HG03135 (cell line): ENCODE results near the gene OR2C3.
"Not testable (repeated sequence)": the region's sequence is repeated elsewhere in the genome, so short reads cannot be mapped to it uniquely, and the experiment has no call there.

Experiments
- ATAC-seq: cut with Tn5 transposase; IDR thresholded peaks from one replicate; pipeline ENCODE4 v1.9.1; 2021; ENCODE audit warnings: mild to moderate bottlenecking, moderate library complexity; ENCODE audit not compliant: unreplicated experiment

Gene OR2C3

DNA sequence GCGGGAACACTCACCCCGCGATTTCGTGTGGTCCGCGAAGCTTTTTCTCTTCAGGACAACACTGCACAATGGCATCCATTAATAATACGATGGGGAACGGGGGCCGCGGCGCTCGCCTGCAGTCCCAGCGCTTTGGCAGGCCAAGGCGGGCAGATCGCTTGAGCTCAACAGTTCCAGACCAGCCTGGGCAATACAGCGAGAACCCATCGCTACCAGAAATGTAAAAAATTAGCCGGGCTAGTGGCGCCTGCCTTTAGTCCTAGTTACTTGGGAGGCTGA is 17.7 kb downstream of the OR2C3 start:
- ATAC-seq = no peak

DNA sequence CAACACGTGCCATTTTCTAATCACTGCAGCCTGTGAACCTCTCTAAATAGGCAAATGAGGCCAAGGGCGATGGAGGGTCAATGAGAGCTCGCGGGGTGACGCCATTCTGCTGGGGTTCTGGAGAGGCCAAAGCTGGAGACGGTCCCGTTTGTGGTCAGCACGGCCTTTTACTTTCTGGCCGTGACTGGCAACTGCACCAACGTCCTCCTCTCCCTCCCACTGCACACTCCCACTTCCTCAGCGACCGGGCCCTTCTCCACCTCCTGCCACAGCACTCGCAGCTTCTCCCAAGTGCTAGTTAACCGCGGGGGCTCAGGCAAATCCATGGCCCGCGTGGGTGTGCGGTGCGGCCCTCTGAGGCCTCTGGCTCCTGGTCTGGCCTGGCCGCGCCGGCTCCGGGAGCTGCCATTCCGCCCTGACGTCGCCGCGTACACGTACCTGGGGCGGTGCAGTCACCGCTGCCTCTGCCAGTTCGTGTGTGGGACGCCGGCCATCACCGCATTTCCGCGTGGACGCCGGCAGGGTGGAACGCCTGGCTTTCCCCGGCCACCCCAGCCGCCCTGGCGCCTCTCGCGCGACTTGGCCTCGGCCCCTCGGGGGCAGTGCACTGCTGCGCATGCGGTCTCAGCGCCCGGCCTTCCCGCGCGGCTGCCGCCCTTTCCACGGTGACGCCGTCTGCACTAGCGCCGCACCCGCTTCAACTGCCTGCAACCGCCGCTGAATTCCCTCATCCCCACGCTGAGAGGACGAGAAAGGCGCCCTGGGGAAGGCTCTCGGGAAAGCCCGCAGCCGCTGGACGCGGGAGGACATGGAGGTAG is 18.2 kb downstream of the OR2C3 start:
- no peak for ATAC-seq

DNA sequence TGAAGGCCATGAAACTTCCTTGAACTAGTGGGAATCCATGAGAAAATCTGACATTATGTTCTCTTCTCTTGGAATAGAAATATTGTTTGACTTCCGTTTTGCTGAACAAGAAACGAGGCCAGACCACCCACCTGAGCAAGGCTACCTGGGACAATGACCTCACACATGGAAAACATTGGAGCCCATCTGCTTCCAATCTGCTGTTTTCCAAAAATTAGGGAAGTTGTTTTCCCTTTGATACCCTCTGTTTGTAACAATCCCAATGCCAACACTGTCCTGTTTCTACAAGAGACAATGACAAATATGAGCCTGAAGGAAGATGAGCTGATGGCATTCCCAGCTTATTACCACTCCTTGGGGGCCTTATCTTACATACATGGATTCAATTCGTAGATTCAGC is 29.4 kb downstream of the OR2C3 start:
- ATAC-seq = no peak

DNA sequence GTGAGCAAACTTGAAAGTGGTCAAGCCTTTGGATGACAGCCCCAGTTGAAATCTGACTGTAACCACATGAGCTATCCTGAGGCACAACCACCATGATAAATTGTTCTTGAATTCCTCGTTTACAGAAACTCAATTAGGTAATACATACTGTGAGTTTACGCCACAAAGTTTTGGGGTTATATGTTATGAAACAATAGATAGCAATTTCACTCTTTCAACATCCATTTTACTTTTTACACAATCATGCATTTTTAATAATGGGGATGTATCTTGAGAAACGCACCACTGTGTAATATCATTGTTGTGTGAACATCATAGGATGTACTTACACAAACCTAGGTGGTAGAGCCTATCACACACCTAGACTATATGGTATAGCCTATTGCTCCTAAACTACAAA is 35.4 kb downstream of the OR2C3 start:
- no peak for ATAC-seq

DNA sequence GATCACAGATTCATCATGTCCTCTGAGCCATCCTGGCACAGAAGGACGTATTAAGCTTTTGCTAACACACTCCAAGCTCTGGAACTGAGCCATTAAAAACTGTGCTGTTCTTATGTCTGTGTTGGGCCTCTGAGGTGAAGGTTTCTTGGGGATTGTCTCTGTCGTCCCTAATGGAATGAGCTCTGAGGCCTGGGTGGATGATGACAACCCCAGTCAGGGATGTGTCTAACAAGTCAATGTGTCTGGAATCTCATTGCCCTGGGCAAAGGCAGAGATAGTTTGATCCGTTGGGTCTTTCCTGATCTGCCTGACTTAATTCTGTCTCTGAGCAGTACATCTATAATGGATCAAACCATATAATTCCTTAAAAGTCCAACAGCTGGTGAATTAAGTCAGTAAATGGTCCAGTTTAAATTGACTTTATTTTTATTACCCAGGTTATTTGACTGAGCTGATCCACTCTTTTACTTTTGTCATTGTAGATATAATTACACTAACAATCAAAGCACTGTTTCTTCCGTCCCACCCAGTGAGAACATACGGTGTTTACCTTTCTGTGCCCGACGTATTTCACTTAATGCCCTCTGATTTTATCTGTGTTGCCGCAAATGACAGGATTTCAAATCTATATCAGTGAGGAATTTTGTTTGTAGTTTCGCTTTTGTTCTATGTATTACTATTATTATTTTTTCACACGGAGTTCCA is 39.5 kb downstream of the OR2C3 start:
- no peak for ATAC-seq

DNA sequence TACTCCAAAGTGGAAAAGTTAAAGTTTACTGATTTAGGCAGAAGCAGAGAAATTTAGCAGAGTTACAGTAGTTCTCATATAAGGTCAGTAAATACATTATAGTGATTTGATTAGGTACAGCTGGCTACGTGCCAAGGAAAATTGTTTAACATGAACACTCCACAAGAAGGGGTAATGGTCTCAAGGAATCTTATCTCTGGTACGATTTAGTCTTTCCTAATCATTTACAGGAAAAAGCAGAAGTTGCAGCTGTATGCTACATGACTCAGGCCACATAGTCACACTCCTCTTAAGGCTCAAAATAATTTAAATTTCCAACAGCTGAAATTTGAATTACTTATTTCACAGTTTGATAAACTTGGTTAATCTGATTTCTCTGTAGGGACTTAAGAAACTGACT is 41.5 kb downstream of the OR2C3 start:
- ATAC-seq = peak; percentile 67

DNA sequence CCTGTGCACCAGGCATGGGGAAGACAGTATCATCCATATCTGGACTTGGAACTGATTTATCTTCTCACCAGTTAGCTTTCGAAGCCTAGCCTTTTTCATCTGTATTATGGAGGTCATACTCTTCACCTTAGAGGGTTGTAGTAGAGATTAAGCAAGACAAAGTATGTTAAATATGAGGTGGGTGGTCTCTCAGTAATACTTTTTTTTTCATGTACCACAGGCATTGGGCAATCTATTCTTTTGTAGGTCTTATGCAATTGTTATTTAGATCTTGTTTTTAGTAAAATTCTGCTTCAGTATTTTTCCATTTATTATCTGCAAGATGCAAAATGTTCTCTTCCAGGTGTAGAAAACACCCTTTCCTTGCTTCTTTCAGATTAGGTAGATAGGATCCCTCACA is 43.1 kb downstream of the OR2C3 start:
- ATAC-seq = no peak

DNA sequence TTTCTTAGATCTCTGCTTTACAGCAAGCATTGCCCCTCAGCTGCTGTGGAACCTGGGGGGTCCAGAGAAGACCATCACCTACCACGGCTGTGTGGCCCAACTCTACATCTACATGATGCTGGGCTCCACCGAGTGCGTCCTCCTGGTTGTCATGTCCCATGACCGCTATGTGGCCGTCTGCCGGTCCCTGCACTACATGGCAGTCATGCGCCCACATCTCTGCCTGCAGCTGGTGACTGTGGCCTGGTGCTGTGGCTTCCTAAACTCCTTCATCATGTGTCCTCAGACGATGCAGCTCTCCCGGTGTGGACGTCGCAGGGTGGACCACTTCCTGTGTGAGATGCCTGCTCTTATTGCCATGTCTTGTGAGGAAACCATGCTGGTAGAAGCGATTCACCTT is 44.9 kb downstream of the OR2C3 start:
- no peak for ATAC-seq

DNA sequence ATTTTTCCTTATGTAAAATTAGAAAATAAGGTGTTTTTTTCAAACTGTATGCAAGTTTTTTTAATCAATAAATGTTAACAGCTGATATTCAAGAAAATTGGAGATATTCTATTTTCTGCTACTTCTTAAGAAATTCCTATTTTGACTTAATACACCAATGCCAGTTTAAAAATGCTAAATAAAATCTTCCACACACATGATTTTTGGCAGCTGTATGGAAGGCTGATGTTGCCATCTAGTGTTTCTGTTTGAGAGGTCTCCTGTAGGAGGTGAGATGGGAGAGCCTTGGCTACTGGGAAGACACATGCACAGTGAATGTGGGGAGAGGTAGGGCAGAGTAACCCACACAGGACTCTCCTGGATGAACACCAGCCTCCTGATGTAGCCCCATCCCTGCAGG is 49.2 kb downstream of the OR2C3 start:
- ATAC-seq = peak; percentile 60

DNA sequence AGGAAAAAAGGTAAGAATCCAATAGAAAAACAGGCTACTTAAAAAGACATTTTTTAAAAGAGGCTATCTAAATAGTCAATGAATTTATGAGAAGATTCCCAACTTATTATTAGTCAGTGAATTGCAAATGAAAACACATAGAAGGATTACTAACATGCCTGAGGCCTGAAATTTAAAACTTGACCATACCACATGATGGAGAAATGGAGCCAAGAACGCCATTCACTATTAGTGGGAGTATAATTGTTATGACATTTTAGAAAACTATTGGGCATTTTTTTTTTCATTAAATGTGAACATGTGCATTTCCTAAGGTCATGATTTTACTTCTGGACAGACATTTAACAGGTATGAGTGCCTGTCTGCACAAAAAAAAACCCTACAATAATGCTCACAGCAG is 53.5 kb downstream of the OR2C3 start:
- no peak for ATAC-seq

DNA sequence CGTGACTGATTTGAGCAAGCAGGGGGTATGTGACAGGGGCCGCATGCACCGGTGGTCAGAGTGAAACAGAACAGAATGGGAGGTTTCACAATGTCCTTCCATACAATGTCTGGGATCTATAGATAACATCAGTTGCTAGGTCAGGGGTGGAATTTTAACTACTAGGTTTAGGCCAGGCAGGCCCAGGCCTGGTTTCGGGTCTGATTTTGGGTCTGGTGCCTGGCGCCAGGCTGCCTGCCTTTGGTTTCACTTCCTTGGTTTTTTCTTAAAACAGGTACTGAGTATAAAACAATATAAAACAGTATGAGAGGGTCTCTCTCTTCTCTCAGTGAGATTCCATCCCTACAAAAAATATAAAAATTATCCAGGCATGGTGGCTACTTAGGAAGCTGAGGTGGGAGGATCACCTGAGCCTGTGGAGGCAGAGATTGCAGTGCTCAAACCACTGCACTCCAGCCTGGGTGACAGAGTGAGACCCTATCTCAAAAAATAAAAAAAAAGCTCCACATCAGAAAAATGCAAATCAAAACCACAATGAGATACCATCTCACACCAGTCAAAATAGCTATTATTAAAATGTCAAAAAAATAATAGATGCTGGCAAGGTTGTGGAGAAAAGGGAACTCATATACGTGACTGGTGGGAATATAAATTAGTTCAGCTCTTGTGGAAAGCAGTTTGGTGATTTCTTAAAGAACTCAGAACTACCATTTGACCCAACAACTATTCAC is 59.7 kb downstream of the OR2C3 start:
- not testable (repeated sequence) for ATAC-seq

DNA sequence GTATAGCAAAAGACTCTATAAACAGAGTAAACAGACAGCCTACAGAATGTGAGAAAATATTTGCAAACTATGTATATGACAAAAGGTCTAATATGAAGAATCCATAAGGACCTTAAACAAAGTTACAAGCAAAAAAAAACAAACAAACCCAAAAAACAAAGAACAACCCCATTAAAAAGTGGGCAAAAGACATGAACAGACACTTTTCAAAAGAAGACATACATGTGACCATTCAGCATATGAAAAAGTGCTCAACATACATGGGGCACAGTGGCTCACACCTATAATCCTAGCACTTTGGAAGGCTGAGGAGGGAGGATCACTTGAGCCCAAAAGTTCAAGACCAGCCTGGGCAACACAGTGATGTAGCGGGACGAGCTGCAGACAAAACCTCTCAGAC is 60.4 kb downstream of the OR2C3 start:
- no peak for ATAC-seq
